ENCODE results near the gene SCYL3.
"Not testable (repeated sequence)": the region's sequence is repeated elsewhere in the genome, so short reads cannot be mapped to it uniquely, and the experiment has no call there.

SCYL3 gene

DNA sequence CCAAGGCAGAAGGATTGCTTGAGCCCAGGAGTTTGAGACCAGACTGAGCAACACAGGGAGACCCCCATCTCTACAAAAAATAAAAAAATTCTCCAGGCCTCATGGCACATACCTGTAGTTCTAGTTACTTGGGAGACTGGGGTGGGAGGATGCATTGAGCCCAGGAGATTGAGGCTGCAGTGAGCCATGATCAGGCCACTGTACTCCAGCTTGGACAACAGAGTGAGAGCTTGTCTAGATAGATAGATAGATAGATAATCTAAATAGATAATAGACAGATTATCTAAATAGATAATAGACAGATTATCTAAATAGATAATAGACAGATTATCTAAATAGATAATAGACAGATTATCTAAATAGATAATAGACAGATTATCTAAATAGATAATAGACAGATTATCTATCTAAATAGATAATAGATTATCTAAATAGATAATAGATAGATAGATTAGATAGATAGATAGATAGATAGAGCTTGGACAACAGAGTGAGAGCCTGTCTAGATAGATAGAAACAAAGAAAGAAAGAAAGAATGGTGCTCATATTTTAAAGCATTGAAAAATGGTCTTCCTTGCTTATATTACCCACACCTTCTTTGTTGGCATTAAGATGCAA lies 82.2 kb downstream of the SCYL3 start:
- DNase-seq, result not testable (repeated sequence)

GRCh38 chr1:169809370-169810095 lies 84.2 kb downstream of the SCYL3 start:
- peak; percentile 55 for DNase-seq

DNA sequence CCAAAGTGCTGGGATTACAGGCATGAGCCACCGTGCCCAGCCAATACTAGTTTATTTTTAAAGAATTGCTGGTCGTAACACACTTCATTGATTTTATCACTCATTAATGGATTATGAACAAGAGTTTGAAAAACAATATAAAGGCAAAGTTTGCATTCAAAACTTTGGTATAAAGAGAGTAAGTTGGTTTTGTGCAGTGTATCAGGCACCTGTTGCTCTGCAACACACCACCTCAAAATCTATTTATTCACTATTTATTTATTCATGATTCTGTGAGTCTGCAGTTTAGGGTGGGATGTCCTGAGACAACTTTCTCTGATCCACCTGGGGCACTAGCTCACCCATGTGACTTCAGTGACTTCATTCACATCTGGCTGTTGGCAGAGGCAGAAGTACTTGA lies 88.8 kb downstream of the SCYL3 start:
- no peak for DNase-seq

GRCh38 chr1:169802888-169803287 lies 90.8 kb downstream of the SCYL3 start:
- DNase-seq, result no peak

All from NCI-H1092 treated with DMSO at 0.1 percent for 48 hours (cell line).